HG03135 (cell line): ENCODE results near the gene KLHL3.

ENCODE experiments used
- ATAC-seq: cut with Tn5 transposase; IDR thresholded peaks from one replicate; pipeline ENCODE4 v1.9.1; 2021; ENCODE audit warnings: mild to moderate bottlenecking, moderate library complexity; ENCODE audit not compliant: unreplicated experiment

Gene KLHL3

DNA sequence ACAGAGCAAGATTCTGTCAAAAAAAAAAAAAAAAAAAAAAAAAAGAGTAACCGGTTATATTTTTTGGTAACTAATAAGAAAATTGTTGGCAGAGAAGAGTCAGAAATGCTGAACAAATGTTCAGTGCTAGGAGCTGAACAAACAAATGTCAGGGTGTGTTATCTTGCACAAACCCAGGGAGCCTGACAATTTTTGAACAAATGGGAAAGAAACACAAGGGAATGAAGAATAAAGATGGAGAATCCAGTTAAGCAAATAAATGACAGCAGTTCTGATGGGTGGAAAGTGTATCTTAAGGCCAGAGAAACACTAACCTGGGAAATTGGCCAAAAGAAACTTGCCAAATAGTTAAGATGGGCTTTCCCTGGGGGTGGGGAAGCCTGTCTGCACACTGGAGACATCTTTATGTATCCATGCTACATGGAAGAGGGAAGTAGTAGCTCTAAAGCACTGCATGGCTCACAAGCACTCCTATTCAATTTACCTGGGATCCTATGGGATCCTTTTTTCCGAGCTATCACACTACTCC lies 23.7 kb downstream of the KLHL3 start:
- ATAC-seq, result no peak

GRCh38 chr5:137710086-137710485 lies 25.8 kb downstream of the KLHL3 start:
- no peak for ATAC-seq

DNA sequence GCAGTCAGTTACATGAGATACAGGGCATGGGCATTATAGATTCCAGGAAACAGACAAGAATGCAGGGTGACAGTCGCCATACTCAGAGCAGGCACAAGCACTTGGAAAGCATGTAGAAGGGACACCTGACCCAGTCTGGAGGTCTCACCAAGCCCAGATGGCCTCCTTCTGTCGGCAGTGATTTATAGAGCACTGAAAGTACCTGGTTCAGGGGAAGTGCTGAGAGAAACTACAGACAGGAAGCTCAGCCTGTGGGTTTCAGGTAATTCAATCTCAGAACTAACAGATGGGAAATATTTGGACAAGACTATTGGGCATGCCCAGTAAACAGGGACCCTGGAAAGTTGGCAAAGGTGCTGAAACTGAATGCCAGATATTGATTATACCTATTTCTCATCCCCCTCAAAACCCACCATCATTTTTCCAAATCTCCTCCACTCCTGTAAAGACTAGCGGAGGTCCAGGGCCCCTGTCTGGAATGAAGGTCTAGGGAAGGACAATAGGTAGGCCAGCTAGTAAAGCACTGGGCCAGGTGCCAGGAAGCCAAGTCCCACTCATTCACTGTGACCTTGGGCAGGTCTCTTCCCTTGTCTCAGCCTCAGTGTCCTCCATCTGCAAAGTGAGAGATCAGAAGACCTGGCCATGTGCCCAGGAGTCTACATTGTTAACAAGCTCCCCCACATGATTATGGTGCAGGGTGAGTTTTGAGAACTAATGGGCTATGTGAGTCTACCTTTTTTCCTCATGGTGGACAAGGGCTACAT lies 26.9 kb downstream of the KLHL3 start:
- no peak for ATAC-seq

- no peak for ATAC-seq
Observed at GRCh38 chr5:137708062-137708461, 27.8 kb downstream of the KLHL3 start.

DNA sequence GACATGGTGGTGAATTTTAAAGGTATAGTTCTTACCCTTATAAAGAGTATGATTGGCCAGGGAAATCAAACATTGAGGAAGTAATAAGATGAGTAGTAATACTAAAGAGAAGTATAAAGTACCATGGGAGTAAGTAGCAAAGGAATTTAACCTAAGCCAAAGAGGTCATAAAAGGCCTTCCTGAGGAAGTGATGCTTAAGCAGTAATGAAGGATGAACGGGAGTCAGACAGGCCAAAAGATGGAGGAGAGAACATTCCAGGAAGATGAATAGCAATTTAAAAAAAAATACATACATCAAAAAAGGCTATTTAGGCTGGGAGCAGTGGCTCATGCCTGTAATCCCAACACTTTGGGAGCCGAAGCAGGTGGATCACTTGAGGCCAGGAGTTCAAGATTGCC lies 29.0 kb downstream of the KLHL3 start:
- ATAC-seq, result no peak

GRCh38 chr5:137705106-137705505 lies 30.8 kb downstream of the KLHL3 start:
- no peak for ATAC-seq

- no peak for ATAC-seq
Observed at GRCh38 chr5:137703565-137703964, 32.3 kb downstream of the KLHL3 start.

GRCh38 chr5:137700282-137700680 lies 35.6 kb downstream of the KLHL3 start:
- ATAC-seq, result no peak

- no peak for ATAC-seq
Observed at GRCh38 chr5:137699336-137700281, 36.3 kb downstream of the KLHL3 start.

DNA sequence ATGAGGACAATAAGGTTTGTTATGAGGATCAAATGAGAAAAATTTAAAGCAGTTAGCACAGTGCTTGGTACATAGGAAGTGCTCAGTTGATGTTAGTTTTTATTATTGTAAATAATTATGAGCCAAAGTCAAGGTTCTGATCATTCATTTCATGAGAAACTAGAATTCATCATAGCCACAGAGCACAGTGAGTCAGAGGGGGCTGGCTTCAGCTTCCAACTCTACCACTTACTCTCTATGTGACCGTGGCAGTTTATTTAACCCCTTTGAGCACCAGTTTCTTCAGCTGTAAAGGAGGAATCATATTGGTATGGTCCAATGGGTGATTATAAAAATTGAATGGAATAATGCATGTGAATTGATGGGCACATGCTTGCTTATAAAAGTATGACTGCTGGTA lies 39.4 kb downstream of the KLHL3 start:
- ATAC-seq, result no peak

DNA sequence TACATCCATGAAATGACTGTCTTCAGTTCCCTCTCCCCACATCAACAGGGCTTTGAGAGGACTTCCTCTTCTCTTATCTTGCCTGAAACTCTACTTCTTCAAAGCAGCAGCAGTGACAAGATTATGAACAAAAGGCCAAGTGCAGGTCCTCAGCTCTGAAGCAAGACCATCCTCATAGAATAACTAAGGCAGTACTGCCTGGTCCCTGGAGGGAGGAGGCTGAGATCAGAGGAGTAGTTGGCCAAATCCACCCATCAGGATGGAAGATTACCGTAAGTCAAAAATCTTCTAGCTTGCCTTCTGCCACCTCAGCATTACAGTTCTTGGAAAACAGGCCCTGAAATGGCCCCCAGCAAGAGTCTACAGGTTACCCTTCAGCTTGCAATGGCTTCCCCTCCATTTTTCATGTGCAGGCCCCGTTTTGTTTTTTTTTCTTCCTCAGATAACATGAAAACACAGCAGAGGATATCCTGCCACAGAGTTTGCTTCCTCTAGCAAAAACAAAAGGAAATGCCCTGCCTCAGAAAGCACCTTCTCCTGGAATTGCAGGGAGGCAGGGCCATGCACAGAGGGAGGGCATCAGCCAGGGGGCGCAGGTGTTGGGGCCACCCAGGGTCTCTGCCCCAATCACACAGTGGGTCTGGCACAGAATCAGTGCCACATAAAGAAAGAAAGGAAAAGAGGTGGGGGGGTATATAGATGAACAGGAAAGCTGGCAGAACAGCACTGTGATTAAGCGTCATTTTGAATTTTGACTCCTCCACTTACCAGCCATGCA lies 40.0 kb downstream of the KLHL3 start:
- no peak for ATAC-seq

GRCh38 chr5:137693951-137694721 lies 41.8 kb downstream of the KLHL3 start:
- ATAC-seq, result no peak

- no peak for ATAC-seq
Observed at GRCh38 chr5:137693307-137693950, 42.5 kb downstream of the KLHL3 start.

DNA sequence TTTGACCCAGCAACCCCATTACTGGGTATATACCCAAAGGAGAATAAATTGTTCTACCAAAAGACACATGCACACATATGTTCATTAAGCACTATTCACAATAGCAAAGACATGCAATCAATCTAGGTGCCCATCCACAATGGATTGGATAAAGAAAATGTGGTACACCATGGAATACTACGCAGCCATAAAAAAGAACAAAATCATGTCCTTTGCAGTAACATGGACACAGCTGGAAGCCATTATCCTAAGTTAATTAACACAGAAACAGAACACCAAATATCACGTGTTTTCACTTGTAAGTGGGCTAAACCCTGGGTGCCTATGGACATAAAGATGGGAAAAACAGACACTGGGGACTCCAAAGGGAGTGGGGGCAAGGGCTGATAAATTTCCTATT lies 46.6 kb downstream of the KLHL3 start:
- ATAC-seq, result no peak

GRCh38 chr5:137688210-137688840 lies 47.6 kb downstream of the KLHL3 start:
- no peak for ATAC-seq

GRCh38 chr5:137684761-137685160 lies 51.1 kb downstream of the KLHL3 start:
- ATAC-seq, result no peak

- ATAC-seq, result no peak
Observed at GRCh38 chr5:137681191-137681590, 54.7 kb downstream of the KLHL3 start.

DNA sequence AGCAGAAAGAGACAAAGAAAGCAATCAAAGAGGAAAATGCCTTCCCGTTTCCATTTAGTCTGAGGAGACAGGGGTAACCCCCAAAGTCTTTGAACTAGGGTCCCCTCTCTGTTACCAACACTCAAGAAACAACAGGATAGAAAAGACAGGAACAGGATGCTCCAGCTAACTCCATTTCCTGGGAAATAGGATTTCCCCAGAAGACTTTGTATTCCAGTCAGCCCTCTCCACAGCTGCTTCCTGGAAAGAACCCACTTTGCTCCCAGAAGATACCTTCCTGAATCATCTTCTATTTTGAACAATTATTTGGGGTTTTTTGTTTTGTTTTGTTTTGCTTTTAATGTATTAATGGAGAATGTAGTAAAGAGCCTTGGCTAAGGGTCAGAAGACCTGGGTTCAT lies 56.0 kb downstream of the KLHL3 start:
- ATAC-seq, result no peak

DNA sequence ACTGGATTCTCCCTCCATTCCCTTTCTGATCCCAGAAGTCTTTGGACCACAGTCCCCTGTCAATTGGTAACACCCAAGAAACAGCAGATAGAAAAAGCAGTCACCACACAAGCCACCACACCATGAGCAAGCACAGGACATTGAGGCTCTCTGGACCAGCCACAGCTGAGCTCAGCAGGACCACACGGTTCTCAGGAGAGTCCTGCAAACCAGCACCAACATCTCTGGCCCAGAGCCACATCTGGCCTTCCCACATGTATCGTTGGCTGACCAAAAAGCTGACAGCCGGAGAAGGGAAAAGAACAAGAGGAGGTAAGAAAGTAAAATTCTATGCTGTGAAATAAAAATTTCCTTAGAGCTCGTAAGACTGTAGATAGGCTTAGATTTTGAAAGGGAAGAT lies 56.7 kb downstream of the KLHL3 start:
- no peak for ATAC-seq
